ENCODE results near the gene RNF157. TPM values are rescaled to one million over a fixed set of nuclear protein-coding genes. Genes with fewer than 3 reads are reported as not detected.
A peak's percentile ranks its signal among the peaks of the same experiment; 100 is the strongest.

RNF157 gene
- total and polyA plus RNA-seq, 9 of the 15 experiments (the other 6 are each of a cell fraction or from before 2014, with no cell fraction given), result 8.1 to 31.7 (median 20.8) TPM

DNA sequence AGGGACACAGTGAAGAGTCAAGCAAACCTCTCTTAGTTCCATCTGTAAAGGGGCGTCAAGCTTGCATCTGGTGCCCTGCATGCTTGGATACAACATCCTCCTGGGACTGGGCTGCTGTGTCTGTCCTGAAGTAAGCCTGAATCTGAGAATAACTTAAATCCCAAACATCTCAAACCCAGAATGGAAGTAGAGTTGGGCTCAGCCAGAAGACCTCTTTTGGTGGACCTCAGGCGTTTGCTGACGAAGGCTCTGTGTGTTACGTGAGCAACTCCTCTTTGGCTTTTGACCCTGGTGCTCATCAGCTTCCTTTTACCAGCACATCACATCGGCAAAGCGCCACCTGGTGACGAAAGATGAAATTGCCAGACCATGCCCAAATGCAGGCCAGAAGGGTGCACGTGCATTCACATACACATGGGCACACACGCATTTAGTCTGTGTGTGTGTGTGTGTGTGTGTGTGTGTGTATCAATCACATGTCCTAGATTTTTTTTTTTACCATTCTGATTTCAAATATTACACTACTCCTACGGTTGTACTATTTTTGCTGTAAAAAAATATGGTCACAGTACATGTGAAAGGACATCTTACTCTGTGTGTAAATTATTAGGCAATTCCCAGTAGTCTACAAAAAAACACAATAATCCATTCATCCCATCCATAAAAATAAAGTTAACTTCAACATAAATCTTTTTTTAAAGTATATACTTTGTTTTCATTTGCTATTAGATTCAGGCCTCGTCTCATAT is 58.1 kb downstream of the RNF157 start (continued):
- no peak for TF ChIP-seq HNRNPK (IDR thresholded peaks at IDR 0.05; ENCODE audit: low read depth, low read length, poor library complexity, severe bottlenecking)
- peak; percentile 17 to 66; a peak in 1 of 4 replicates for TF ChIP-seq KDM1A (IDR thresholded peaks at IDR 0.05)
- TF ChIP-seq E2F4 (CRISPR knock-in tag; IDR thresholded peaks at IDR 0.05; ENCODE audit: low read depth), result no peak
- TF ChIP-seq POLR2A (conservative IDR thresholded peaks at IDR 0.05), result no peak
- peak; percentile 93 for TF ChIP-seq MYC (IDR thresholded peaks at IDR 0.05; ENCODE audit: low read depth, low read length)
- TF ChIP-seq MYC (CRISPR knock-in tag; IDR thresholded peaks at IDR 0.05; ENCODE audit: borderline replicate concordance, low read depth), result no peak
- no peak for TF ChIP-seq HLTF (IDR thresholded peaks at IDR 0.05)
- no peak for TF ChIP-seq JUN (IDR thresholded peaks at IDR 0.05; ENCODE audit: borderline replicate concordance, low read depth, low read length)
- TF ChIP-seq JUN (CRISPR knock-in tag; IDR thresholded peaks at IDR 0.05; ENCODE audit: borderline replicate concordance), result no peak
- TF ChIP-seq NCOA2 (IDR thresholded peaks at IDR 0.05; ENCODE audit: partially characterized antibody in 2 of 2), result no peak
- peak; percentile 41; the same call in 1 of the 2 replicates for TF ChIP-seq TCF3 (CRISPR knock-in tag; IDR thresholded peaks at IDR 0.05)
- peak; percentile 50 for TF ChIP-seq ARID4B (CRISPR knock-in tag; IDR thresholded peaks at IDR 0.05)
- no peak for TF ChIP-seq PHB2 (IDR thresholded peaks at IDR 0.05; ENCODE audit: low read depth)
- no peak for TF ChIP-seq SMAD3 (CRISPR knock-in tag; conservative IDR thresholded peaks at IDR 0.05)
- peak; percentile 30; the same call in 1 of the 2 replicates for TF ChIP-seq SMARCA4 (IDR thresholded peaks at IDR 0.05)
- TF ChIP-seq FOXK2 (conservative IDR thresholded peaks at IDR 0.05 in 1 of 2, IDR thresholded peaks at IDR 0.05 in 1 of 2; ENCODE audit: low read depth in 2 of 2), result peak; percentile 71 to 78; a peak in 3 of 4 replicates
- TF ChIP-seq TARDBP (IDR thresholded peaks at IDR 0.05), result no peak
- TF ChIP-seq CREM (IDR thresholded peaks at IDR 0.05; ENCODE audit: low read depth), result peak; percentile 84
- no peak for TF ChIP-seq RBM34 (IDR thresholded peaks at IDR 0.05; ENCODE audit: borderline replicate concordance, insufficient read depth, low read length)
- peak in 1 of 2 experiments; percentile 26; a peak in 1 of 4 replicates for TF ChIP-seq TRIM24 (IDR thresholded peaks at IDR 0.05)
- TF ChIP-seq ARID3A (IDR thresholded peaks at IDR 0.05; ENCODE audit: borderline replicate concordance, low read depth, low read length), result no peak
- no peak for TF ChIP-seq CREBBP (IDR thresholded peaks at IDR 0.05; ENCODE audit: low read depth, low read length)
- no peak for TF ChIP-seq ZBTB1 (CRISPR knock-in tag; IDR thresholded peaks at IDR 0.05; ENCODE audit: borderline replicate concordance, low read depth)
